ENCODE measurements around the gene EYA4. TPM values are rescaled to one million over a fixed set of nuclear protein-coding genes. Genes with fewer than 3 reads are reported as not detected.

EYA4 gene
- total RNA-seq, 3 donors from 2014 or later: not detected

DNA sequence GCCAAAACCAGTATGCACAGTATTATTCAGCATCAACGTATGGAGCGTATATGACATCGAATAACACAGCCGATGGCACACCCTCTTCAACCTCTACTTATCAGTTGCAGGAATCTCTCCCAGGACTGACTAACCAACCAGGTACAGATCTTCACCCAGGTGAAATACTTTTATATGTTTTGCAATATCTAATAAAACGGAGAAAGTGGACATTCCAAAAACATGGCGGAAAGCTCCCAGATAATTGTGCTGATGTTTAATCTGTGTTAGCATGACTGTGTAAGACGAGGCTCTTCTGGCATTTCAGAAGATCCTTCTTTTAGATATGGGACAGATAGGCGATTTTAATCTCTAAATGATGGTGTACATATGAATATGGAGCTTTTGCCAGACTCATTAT is 227.4 kb downstream of the EYA4 start:
- H3K4me3 Mint-ChIP-seq: no peak overlapping the region
- H3K36me3 Mint-ChIP-seq (ENCODE audit: insufficient read depth): no peaks in the 10 kb centered on the region
- peaks cover 4% of the 10 kb centered on the region for H3K9me3 Mint-ChIP-seq
- no peaks in the 10 kb centered on the region for H3K4me1 Mint-ChIP-seq (ENCODE audit: low read depth)
- H3K27me3 Mint-ChIP-seq (ENCODE audit: low read depth): peaks cover 1% of the 10 kb centered on the region
- no peak for ATAC-seq
- DNase-seq: no peak

DNA sequence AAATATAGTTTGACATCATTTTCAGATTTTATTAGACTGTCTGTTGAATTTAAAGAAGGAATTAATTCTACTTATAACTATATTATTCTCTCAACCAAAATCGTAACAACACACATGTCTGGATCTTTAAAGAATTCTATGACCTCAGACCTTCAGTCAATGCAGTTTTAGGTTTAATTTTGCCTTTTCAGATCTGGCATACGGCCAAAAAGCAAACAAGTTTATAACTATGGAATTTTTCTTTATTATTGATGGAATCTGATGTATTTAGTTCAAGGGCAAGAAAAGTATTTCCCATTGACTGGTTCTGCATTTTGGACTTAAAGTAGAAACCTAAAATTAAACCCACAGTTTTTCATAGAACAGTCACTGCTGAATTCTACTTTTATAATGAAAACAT is 233.4 kb downstream of the EYA4 start:
- no peaks in the 10 kb centered on the region for H3K9me3 Mint-ChIP-seq
- DNase-seq (no peak), ATAC-seq (no peak)
- no peaks in the 10 kb centered on the region for H3K36me3 Mint-ChIP-seq (ENCODE audit: insufficient read depth)
- no peaks in the 10 kb centered on the region for H3K27me3 Mint-ChIP-seq (ENCODE audit: low read depth)
- no peaks in the 10 kb centered on the region for H3K4me1 Mint-ChIP-seq (ENCODE audit: low read depth)
- H3K4me3 Mint-ChIP-seq: no peak overlapping the region

DNA sequence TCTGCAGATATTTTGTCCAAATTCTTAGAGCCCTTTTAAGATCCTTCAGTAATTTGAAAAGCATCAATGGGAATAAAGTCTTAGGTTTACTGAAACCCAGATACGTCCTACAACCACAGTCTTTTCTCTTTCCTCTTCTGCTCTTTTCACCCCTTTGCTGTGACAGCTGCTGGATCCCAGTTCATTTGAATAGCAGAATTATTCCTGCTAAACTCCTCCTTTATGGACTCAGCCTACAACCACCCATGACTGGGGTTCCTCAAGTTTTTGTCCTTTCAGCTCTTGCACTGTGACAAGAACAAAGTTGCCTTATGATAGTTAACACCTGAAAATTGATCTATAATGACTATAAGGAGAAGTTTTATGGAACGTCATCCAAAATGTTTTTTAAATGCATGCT is 237.5 kb downstream of the EYA4 start:
- ATAC-seq (no peak), DNase-seq (no peak)
- Mint-ChIP-seq H3K36me3 (ENCODE audit: insufficient read depth) (no peaks in the 10 kb centered on the region), H3K4me1 (ENCODE audit: low read depth) (no peaks in the 10 kb centered on the region), H3K9me3 (no peaks in the 10 kb centered on the region), H3K4me3 (no peak overlapping the region), H3K27me3 (ENCODE audit: low read depth) (no peaks in the 10 kb centered on the region)

DNA sequence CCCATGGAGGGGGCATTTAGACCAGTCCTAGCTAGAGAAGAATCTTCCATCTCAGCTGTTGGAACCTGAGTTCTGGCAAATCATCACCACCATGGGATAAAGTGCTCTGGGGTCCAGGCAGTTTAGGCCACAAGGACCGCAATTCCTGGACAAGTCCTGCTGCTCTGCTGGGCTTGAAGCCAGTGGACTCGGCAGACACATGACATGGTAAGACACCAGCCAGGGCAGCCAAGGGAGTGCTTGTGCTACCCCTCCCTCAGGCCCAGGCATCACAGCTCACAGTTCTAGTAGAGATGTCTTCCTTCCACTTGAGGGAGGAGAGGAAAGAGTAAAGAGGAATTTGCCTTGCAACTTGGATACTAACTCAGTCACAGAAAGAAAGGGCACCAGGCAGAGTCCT is 246.0 kb downstream of the EYA4 start:
- H3K9me3 Mint-ChIP-seq: peaks cover 6% of the 10 kb centered on the region
- H3K4me3 Mint-ChIP-seq: no peak overlapping the region
- ATAC-seq: no peak
- H3K4me1 Mint-ChIP-seq (ENCODE audit: low read depth): no peaks in the 10 kb centered on the region
- H3K27me3 Mint-ChIP-seq (ENCODE audit: low read depth): no peaks in the 10 kb centered on the region
- H3K36me3 Mint-ChIP-seq (ENCODE audit: insufficient read depth): no peaks in the 10 kb centered on the region
- no peak for DNase-seq

DNA sequence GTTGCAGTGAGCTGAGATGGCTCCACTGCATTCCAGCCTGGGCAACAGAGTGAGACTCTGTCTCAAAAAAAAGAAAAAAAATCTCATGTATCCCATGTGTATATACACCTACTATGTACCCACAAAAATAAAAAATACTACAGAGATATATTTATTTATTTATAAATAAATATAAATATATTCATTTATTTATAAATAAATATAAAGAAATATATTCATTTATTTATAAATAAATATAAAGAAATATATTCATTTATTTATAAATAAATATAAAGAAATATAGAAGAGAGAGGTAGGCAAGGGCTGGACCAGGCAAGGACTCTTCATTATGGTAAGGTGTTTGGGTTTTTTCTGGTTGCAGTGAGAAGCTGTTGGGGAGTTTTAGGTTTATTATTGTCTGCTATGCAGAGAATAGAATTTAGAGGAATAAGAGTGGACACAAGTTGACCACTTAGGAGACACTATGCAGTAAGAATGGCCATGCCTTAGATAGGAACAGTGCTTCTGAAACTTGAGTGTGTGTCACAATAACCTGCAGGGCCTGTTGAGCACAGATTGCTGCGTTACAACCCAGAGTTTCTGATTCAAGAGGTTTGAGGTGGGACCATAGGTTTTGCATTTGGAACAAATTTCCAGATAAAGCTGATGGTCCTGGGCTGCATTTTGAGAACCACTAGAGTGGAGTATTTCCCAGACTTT is 254.2 kb downstream of the EYA4 start:
- DNase-seq: no peak
- ATAC-seq: no peak
- H3K4me1 Mint-ChIP-seq (ENCODE audit: low read depth): no peaks in the 10 kb centered on the region
- H3K27me3 Mint-ChIP-seq (ENCODE audit: low read depth): no peaks in the 10 kb centered on the region
- H3K36me3 Mint-ChIP-seq (ENCODE audit: insufficient read depth): no peaks in the 10 kb centered on the region
- H3K4me3 Mint-ChIP-seq: no peak overlapping the region
- peaks cover 10% of the 10 kb centered on the region for H3K9me3 Mint-ChIP-seq

DNA sequence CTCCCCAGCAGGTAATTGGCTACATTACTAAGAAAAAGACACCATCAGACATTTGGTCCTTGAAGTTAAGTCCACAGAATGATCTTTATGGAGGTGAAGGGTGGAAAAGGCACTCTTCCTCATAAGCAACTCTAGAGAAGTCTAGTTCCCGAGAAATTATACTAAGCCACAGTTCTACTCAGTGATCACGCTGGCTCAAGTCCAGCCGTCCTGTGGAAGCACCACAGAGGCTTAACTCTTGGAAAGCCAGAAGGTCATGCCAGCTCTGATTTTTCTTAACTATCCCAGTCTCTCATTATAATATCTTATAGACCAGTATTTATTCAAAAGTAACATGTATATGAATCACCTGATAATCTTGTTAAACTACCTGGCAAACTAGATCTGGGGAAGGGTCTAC is 258.5 kb downstream of the EYA4 start:
- no peak for ATAC-seq
- H3K36me3 Mint-ChIP-seq (ENCODE audit: insufficient read depth): no peaks in the 10 kb centered on the region
- no peak overlapping the region for H3K4me3 Mint-ChIP-seq
- no peaks in the 10 kb centered on the region for H3K4me1 Mint-ChIP-seq (ENCODE audit: low read depth)
- DNase-seq: no peak
- no peaks in the 10 kb centered on the region for H3K9me3 Mint-ChIP-seq
- H3K27me3 Mint-ChIP-seq (ENCODE audit: low read depth): no peaks in the 10 kb centered on the region

DNA sequence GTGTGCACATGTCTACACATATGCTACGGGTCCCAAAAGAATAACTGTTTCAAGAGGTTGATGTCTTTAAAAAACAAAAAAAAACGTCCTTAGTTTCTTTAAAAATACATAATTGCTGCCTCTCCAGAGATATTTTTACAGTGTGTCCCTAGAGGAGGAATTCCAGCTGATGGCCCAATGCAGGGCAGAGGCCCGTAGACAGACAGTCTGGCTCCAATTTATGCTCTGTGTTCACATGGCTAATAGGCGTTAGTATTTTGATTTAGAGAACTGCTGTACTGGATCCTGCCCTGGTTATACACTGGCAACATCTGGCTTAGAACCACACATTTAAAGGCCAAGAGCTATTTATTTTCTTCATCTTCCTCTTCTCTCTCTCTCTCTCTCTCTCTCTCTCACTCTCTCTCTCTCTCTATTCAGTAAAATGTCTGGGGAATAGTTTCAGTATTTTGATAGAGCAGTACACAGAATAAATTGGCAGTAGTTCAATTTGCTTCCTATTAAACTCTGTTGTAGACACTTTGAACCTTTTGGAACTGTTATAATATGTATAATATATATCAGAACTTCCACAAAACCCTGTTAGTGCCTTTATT is 260.6 kb downstream of the EYA4 start:
- H3K36me3 Mint-ChIP-seq (ENCODE audit: insufficient read depth): no peaks in the 10 kb centered on the region
- no peak overlapping the region for H3K4me3 Mint-ChIP-seq
- DNase-seq (no peak), ATAC-seq (no peak)
- H3K9me3 Mint-ChIP-seq: no peaks in the 10 kb centered on the region
- no peaks in the 10 kb centered on the region for H3K4me1 Mint-ChIP-seq (ENCODE audit: low read depth)
- H3K27me3 Mint-ChIP-seq (ENCODE audit: low read depth): no peaks in the 10 kb centered on the region

DNA sequence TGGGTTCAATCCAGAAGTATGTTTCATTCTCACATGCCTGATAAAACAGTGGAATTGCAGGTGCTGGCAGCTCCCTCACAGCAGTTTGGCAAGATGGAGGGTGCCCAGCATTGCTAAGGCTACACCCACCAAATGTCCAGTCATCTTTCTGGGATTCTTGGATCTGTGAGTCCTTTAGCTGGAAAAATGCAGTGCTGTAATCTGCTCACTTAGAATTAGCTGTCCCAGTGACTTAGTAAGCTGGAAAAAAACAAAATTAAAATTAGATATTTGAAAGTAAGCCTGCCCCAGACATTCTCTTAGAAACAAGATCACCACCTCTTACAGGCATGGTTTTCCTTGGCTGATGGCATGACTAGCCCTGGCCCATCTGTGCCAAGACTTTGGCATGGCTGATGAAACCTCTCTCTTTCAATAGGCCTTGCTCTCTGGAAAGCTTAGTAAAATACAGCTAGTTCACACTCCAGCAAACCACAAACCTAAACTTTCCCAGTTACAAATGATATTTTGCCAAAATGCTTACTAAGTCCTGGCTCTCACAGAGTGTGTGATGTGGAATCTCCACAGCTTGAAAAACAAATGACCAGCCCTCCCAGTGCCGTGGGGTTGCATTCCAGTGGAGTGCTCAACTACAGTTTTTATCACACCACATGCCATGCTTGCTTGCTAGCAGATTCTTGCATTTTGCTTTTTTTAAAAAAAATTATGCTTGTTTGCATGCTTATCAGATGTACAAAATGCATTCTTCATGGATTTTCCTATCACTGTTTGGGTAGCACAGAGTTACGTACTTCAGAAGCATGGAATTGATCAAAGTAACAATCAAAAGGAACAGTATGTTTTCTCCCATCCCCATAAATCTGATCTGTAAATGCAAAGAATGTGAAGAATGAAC is 261.5 kb downstream of the EYA4 start:
- Mint-ChIP-seq H3K4me1 (ENCODE audit: low read depth) (no peaks in the 10 kb centered on the region), H3K27me3 (ENCODE audit: low read depth) (peaks cover 2% of the 10 kb centered on the region), H3K9me3 (no peaks in the 10 kb centered on the region), H3K36me3 (ENCODE audit: insufficient read depth) (no peaks in the 10 kb centered on the region), H3K4me3 (no peak overlapping the region)
- ATAC-seq (no peak), DNase-seq (no peak)

DNA sequence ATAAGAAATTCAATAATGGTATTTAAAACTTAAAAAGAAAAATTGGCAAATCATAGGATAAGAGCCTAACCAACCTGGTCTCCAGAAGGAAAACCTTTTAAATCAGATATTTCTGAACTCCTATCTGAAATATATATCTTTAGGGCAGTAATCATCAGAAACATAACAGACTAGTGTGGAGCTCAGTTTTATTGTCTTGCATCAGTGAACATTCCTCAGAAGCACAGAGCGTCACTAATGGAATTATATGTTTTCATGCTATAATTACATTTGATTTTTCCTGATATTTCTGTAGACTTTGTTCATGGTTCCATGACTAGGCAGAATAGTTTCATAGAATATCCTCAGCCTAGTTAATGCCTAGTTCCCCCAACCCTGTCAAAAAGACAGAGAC is 262.2 kb downstream of the EYA4 start:
- H3K4me1 Mint-ChIP-seq (ENCODE audit: low read depth): no peaks in the 10 kb centered on the region
- no peaks in the 10 kb centered on the region for H3K9me3 Mint-ChIP-seq
- no peak for ATAC-seq
- no peak for DNase-seq
- H3K27me3 Mint-ChIP-seq (ENCODE audit: low read depth): peaks cover 2% of the 10 kb centered on the region
- no peaks in the 10 kb centered on the region for H3K36me3 Mint-ChIP-seq (ENCODE audit: insufficient read depth)
- no peak overlapping the region for H3K4me3 Mint-ChIP-seq

DNA sequence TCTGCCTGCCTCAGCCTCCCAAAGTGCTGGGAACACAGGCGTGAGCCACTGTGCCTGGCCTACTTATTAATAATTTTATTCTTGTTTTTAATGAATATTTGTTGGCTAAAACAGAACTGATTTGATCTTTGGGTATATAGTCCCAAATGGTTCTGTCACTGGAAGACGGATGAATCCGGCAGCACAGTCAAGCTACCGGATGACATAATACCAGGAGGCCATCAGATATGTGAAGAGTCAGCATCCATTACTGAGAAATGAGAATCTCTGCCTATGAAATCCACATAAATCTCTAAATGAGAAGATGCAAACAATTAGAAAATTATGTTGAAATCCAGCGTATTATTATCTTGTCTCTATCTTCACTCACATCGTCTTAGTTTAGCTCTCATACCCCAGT is 263.0 kb downstream of the EYA4 start:
- Mint-ChIP-seq H3K4me3 (no peak overlapping the region), H3K4me1 (ENCODE audit: low read depth) (no peaks in the 10 kb centered on the region), H3K27me3 (ENCODE audit: low read depth) (peaks cover 2% of the 10 kb centered on the region), H3K36me3 (ENCODE audit: insufficient read depth) (no peaks in the 10 kb centered on the region), H3K9me3 (no peaks in the 10 kb centered on the region)
- ATAC-seq: no peak
- no peak for DNase-seq

DNA sequence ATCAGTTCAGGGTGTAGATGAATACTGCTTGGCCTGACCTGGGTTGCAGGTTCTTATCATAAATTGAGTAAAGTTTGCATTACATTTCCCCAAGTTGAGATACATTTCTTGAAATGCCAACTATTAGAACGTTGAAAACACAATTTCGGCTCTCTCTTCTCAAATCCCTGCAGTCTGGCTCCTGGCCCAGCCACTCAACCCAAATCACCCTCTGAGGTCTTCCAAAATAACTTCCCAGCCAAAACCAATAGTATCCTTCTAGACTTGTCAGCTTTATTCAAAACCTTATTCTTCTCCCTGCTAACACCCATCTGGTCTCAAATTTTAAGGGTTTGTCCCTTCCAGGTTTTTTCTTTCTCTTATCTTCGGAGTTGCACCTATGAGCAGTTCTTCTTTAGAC is 263.6 kb downstream of the EYA4 start:
- Mint-ChIP-seq H3K4me3 (no peak overlapping the region), H3K27me3 (ENCODE audit: low read depth) (peaks cover 2% of the 10 kb centered on the region), H3K4me1 (ENCODE audit: low read depth) (no peaks in the 10 kb centered on the region), H3K9me3 (no peaks in the 10 kb centered on the region), H3K36me3 (ENCODE audit: insufficient read depth) (no peaks in the 10 kb centered on the region)
- DNase-seq: no peak
- ATAC-seq: no peak

DNA sequence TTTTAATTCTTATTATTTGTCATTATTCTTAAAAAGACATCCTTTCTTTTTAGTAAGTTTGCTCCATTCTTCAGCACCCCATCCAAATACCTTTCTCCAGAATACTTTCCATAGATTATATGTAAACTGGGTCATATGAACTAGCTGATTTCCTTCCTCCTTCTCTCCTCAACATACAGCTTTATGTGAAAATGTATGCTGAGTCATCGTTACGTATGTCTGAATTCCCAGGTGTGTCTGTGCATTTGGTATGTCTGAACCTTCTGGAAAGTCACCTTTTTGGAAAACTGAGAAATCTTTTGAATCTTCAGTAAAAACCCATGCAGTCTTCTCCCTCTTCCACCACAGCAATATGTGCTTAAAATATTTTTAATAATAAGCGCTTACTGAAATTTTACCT is 264.5 kb downstream of the EYA4 start:
- no peak overlapping the region for H3K4me3 Mint-ChIP-seq
- peaks cover 3% of the 10 kb centered on the region for H3K27me3 Mint-ChIP-seq (ENCODE audit: low read depth)
- ATAC-seq: no peak
- H3K9me3 Mint-ChIP-seq: no peaks in the 10 kb centered on the region
- DNase-seq: no peak
- H3K36me3 Mint-ChIP-seq (ENCODE audit: insufficient read depth): no peaks in the 10 kb centered on the region
- no peaks in the 10 kb centered on the region for H3K4me1 Mint-ChIP-seq (ENCODE audit: low read depth)

DNA sequence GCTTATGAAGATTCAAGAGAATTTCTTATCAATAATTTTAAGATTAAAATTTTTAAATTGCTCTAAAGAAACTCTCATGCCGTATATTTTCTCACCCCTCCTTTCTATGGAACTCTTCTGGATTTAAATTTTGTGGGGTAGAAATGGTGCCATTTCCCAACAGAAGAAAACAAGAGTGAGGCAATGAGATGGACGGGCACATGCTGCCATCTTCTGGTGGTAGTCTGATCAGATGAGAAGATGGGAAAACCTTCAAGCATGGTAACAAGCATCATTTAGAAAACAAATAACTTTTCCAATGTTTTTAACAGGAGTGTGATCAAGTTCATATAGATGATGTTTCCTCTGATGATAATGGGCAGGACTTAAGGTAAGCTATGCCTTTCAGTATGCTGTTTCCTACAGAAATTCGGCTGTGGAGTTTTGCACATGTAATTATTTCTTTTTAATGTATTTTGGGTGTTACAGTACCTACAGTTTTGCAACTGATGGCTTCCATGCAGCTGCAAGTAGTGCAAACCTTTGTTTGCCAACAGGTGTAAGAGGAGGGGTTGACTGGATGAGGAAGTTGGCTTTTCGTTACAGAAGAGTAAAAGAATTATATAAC is 271.4 kb downstream of the EYA4 start:
- ATAC-seq: no peak
- no peaks in the 10 kb centered on the region for H3K36me3 Mint-ChIP-seq (ENCODE audit: insufficient read depth)
- DNase-seq: no peak
- no peak overlapping the region for H3K4me3 Mint-ChIP-seq
- H3K27me3 Mint-ChIP-seq (ENCODE audit: low read depth): peaks cover 5% of the 10 kb centered on the region
- no peaks in the 10 kb centered on the region for H3K4me1 Mint-ChIP-seq (ENCODE audit: low read depth)
- H3K9me3 Mint-ChIP-seq: no peaks in the 10 kb centered on the region

DNA sequence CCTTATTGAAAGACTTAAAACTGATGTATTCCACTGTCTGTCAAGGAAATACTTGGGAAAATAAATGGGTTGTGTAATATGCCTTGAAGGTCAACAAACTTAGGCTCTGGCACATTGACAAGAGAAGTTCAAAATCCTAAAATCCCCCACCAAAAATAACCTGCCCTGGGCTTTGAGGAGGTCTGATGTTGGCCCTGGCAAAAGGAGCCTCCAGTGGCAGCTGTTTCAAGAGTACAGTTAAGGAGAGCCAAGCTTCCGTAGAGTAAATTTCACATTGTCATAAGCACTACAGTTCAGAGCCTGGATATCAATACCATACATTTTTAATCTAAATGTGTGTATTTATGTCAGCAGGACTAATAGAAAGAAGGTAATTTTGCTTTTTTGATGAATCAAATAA is 282.7 kb downstream of the EYA4 start:
- peaks cover 5% of the 10 kb centered on the region for H3K9me3 Mint-ChIP-seq
- no peak for DNase-seq
- H3K4me1 Mint-ChIP-seq (ENCODE audit: low read depth): no peaks in the 10 kb centered on the region
- no peak overlapping the region for H3K4me3 Mint-ChIP-seq
- H3K27me3 Mint-ChIP-seq (ENCODE audit: low read depth): peaks cover 2% of the 10 kb centered on the region
- H3K36me3 Mint-ChIP-seq (ENCODE audit: insufficient read depth): no peaks in the 10 kb centered on the region
- ATAC-seq: no peak
